ENCODE data around the gene KRT71. TPM values are rescaled to one million over a fixed set of nuclear protein-coding genes. Genes with fewer than 3 reads are reported as not detected.

The KRT71 gene
- total RNA-seq, 1 experiment from 2014 or later: not detected

DNA sequence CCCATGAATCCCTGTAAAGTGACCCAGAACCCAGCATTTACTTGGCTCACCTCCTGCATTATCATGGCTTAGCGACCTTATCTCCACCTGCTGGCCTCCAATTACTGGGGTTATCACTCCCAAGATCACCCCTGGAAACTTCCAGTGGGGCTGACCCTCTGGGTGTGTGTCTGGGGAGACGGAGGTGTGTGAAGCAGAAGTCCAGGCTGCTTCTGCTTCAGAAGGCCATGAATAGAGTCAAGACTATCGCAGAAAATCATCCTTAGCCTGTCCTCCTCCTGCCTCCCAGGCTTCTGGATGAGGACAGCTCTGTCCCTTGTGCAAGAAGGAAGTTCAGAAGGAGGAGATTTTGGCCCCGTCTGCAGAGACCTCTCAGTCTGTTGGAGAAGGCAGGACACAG lies 48.7 kb upstream of the KRT71 start:
- intact Hi-C loops (cut with micrococcal nuclease; ENCODE audit: unreplicated experiment): no loop called here

DNA sequence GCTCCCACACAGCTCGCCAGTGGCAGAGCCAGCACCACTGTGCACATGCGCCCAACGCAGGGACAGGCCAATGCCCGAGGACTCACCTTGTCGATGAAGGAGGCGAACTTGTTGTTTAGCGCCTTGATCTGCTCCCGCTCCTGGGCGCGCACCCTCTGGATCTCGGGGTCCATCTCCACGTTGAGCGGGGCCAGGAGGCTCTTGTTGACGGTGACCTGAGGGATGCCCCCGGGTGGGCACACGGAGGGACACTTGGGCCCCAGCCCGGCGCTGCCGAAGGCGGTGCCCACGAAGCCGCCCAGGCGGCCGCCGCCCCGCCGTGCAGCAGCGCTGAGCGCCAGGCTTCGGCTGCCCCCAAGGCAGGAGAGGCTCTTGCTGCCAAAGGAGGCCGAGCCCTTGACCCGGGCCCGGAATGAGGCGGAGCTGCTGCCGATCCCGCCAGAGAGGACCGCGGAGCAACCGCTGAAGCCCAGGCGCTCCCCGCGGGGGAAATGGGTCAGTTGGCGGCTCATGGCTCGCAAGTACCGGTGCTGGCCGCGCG lies 48.1 kb upstream of the KRT71 start, which contains the start of gene KRT72:
KRT72 (minus strand) TSS at position 523 of the 541 bp plus-strand sequence; CDS start at position 512, 11 bp downstream.
- intact Hi-C loops (cut with micrococcal nuclease; ENCODE audit: unreplicated experiment): no loop called here
- no peak for DNase-seq (ENCODE audit: low read depth, low spot score)
- Histone ChIP-seq H3K27ac (ENCODE audit: low read length) (no peak within 1 kb of the TSS), H3K4me1 (ENCODE audit: control insufficient read depth, insufficient read depth, low read length) (no peaks in the 10 kb centered on the region), H3K9me3 (ENCODE audit: control insufficient read depth, insufficient read depth, low read depth, low read length) (no peaks in the 10 kb centered on the region), H3K27me3 (ENCODE audit: control insufficient read depth, insufficient read depth, low read length) (peaks cover 12% of the 10 kb centered on the region), H3K4me3 (ENCODE audit: low read depth in 2 of 2, low read length in 2 of 2) (no peak within 1 kb of the TSS), H3K36me3 (ENCODE audit: control insufficient read depth, insufficient read depth, low read length) (no peaks in the 10 kb centered on the region)
- ATAC-seq: no peak
- TF ChIP-seq POLR2AphosphoS5 (IDR thresholded peaks at IDR 0.05; ENCODE audit: low read depth, low read length) (no peak), SIN3A (IDR thresholded peaks at IDR 0.05; ENCODE audit: borderline replicate concordance, insufficient read depth, low read depth, low read length) (no peak), TCF7L2 (IDR thresholded peaks at IDR 0.05; ENCODE audit: low read depth, low read length) (no peak)
- TF ChIP-seq, protein P1, sequence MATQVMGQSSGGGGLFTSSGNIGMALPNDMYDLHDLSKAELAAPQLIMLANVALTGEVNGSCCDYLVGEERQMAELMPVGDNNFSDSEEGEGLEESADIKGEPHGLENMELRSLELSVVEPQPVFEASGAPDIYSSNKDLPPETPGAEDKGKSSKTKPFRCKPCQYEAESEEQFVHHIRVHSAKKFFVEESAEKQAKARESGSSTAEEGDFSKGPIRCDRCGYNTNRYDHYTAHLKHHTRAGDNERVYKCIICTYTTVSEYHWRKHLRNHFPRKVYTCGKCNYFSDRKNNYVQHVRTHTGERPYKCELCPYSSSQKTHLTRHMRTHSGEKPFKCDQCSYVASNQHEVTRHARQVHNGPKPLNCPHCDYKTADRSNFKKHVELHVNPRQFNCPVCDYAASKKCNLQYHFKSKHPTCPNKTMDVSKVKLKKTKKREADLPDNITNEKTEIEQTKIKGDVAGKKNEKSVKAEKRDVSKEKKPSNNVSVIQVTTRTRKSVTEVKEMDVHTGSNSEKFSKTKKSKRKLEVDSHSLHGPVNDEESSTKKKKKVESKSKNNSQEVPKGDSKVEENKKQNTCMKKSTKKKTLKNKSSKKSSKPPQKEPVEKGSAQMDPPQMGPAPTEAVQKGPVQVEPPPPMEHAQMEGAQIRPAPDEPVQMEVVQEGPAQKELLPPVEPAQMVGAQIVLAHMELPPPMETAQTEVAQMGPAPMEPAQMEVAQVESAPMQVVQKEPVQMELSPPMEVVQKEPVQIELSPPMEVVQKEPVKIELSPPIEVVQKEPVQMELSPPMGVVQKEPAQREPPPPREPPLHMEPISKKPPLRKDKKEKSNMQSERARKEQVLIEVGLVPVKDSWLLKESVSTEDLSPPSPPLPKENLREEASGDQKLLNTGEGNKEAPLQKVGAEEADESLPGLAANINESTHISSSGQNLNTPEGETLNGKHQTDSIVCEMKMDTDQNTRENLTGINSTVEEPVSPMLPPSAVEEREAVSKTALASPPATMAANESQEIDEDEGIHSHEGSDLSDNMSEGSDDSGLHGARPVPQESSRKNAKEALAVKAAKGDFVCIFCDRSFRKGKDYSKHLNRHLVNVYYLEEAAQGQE (IDR thresholded peaks at IDR 0.05; ENCODE audit: insufficient read depth in 1 of 2, low read depth in 2 of 2, low read length in 1 of 2): no peak
- TF ChIP-seq, protein P2, sequence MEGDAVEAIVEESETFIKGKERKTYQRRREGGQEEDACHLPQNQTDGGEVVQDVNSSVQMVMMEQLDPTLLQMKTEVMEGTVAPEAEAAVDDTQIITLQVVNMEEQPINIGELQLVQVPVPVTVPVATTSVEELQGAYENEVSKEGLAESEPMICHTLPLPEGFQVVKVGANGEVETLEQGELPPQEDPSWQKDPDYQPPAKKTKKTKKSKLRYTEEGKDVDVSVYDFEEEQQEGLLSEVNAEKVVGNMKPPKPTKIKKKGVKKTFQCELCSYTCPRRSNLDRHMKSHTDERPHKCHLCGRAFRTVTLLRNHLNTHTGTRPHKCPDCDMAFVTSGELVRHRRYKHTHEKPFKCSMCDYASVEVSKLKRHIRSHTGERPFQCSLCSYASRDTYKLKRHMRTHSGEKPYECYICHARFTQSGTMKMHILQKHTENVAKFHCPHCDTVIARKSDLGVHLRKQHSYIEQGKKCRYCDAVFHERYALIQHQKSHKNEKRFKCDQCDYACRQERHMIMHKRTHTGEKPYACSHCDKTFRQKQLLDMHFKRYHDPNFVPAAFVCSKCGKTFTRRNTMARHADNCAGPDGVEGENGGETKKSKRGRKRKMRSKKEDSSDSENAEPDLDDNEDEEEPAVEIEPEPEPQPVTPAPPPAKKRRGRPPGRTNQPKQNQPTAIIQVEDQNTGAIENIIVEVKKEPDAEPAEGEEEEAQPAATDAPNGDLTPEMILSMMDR (IDR thresholded peaks at IDR 0.05): no peak
- in situ Hi-C loops (cut with HindIII; ENCODE audit: low pct_unique_long_range_greater_than_20kb, low sequenced_read_pairs): no loop called here
- no TSS peak for BruUV-seq (replicated peaks)
- CTCF ChIA-PET: no interaction called here
- POLR2A ChIA-PET: no interaction called here

More for the DNA sequence above, 48.7 kb upstream of the KRT71 start:
- Histone ChIP-seq H3K9me3 (ENCODE audit: control insufficient read depth, insufficient read depth, low read depth, low read length) (no peaks in the 10 kb centered on the region), H3K27me3 (ENCODE audit: control insufficient read depth, insufficient read depth, low read length) (peaks cover 12% of the 10 kb centered on the region), H3K4me1 (ENCODE audit: control insufficient read depth, insufficient read depth, low read length) (no peaks in the 10 kb centered on the region), H3K4me3 (ENCODE audit: low read depth in 2 of 2, low read length in 2 of 2) (no peak overlapping the region), H3K27ac (ENCODE audit: low read length) (no peak overlapping the region), H3K36me3 (ENCODE audit: control insufficient read depth, insufficient read depth, low read length) (no peaks in the 10 kb centered on the region)
- DNase-seq (ENCODE audit: low read depth, low spot score): no peak
- in situ Hi-C loops (cut with HindIII; ENCODE audit: low pct_unique_long_range_greater_than_20kb, low sequenced_read_pairs): no loop called here
- TF ChIP-seq, protein P1 (IDR thresholded peaks at IDR 0.05; ENCODE audit: insufficient read depth in 1 of 2, low read depth in 2 of 2, low read length in 1 of 2): no peak
- TF ChIP-seq TCF7L2 (IDR thresholded peaks at IDR 0.05; ENCODE audit: low read depth, low read length) (no peak), POLR2AphosphoS5 (IDR thresholded peaks at IDR 0.05; ENCODE audit: low read depth, low read length) (no peak), SIN3A (IDR thresholded peaks at IDR 0.05; ENCODE audit: borderline replicate concordance, insufficient read depth, low read depth, low read length) (no peak)
- TF ChIP-seq, protein P2 (IDR thresholded peaks at IDR 0.05): no peak
- CTCF ChIA-PET: interaction anchor here (0.7 kb wide), 1 partner anchor 219 kb away, joined by 3 read pairs; no protein-coding TSS in a partner anchor
- BruUV-seq (replicated peaks): no TSS peak
- ATAC-seq: no peak
- POLR2A ChIA-PET: no interaction called here

Data from Panc1 (cell line).